Stimulated activated CD8-positive, alpha-beta memory T cell treated with anti-CD3 and anti-CD28 coated beads, Interleukin-12 subunit alpha, Interleukin-12 subunit beta, amount 100 ng/mL, for 24 hours (primary cell): ENCODE results near the gene NTM.
"Not testable (repeated sequence)": the region's sequence is repeated elsewhere in the genome, so short reads cannot be mapped to it uniquely, and the experiment has no call there.

Experiments
- DNase-seq: peaks from one replicate; pipeline ENCODE4 v3.0.0-alpha.2; 2020; ENCODE audit errors: extremely low read depth

The NTM gene

DNA sequence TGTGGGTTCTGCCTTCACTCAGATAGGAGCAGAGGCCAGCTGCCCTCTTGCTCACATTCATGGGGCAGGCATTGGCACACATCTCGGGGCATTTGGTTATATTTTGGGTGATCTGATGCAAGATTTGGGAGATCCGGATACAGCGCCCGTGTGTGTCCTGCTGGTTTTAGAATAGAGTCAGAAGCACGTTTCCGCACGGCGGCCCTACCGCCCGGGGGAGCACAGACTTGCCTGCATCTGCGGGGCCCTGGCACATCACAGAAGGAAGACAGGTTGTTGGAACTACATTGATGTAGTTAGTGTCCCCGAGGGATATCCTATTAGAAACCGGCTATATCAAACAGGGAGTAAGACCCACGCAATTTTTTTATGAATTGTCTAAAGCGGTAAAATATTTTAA is 982.8 kb downstream of the NTM start:
- DNase-seq = no peak

DNA sequence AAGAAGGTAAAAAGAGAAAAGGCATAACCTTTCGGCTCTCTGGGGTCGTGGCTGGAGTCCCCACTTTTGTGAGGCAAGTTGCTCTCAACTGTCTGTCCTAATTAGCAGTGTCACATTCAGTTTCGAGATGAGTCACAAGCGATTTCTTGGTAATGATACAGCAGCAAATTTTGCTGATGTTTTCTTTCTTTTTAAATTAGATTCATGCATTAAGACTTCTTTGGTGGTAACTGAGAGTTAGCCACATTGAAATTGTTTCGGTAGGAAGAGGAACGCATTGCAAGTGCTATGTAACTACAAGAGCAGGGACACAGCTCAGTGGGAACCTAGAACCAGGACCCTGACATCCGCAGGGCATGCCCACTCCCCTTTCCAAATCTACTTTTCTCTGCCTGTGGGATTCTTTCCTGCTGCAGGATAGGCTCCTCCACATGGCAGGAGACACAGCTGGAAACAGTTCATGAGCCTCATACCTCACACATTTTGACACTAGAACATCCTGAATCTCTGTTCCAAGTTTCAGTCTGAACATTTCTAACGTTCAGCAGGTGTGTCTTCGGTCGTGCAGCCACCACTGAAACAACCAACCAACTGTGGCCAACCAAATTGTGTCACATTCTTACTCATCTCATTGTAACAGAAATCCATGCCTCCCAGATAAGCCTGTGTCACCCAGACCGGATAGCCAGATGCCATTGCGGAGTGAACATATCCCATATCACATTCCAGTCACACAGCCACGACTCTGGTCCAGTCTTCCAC is 987.6 kb downstream of the NTM start:
- DNase-seq = no peak

DNA sequence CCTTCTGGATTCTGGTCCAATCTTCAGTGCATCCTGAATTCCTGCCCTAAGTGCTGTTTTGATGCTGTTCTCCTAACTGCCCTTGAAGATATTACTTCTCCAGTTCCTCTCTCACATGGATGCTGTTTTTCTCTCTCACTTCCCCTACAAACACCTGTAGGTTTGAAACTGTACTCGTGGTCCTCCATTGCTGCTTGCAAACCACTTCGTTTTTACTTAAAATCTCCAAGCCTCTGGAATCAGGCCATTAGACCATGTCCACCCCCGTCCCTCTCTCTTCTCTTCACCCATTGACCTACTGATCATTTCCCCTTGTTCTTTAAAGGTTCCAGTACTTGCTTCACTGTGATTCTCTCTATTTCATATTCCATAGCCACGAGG is 988.1 kb downstream of the NTM start:
- no peak for DNase-seq

DNA sequence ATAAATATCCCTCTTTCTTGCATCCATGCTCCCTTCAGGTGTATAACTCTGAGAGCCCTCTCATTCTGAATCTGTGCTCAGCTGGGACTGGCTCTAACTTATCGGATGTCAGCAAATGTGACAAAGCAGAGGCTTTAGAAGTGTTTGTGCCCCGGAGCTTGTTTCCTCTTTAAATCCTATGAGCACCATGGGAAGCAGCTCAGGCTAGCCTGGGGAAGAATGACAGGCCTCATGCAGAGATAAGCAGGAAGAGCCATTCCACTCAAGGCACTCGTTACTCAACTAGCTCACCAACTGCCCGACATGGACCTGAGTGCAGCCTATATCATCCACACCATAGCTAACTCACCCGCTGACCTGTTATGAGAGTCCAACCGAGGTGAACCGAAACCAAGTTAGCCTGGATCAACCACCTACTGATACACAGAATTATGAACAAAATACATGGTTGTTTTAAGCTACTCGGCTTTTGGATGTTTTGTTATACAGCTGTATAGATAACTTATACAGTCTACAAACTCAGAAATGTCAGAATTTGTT is 990.7 kb downstream of the NTM start:
- DNase-seq = no peak

GRCh38 chr11:132365650-132366049 is 995.2 kb downstream of the NTM start:
- no peak for DNase-seq

GRCh38 chr11:132367293-132367692 is 996.9 kb downstream of the NTM start:
- no peak for DNase-seq

- DNase-seq = not testable (repeated sequence)
Measured at GRCh38 chr11:132370114-132370513, 999.7 kb downstream of the NTM start.

DNA sequence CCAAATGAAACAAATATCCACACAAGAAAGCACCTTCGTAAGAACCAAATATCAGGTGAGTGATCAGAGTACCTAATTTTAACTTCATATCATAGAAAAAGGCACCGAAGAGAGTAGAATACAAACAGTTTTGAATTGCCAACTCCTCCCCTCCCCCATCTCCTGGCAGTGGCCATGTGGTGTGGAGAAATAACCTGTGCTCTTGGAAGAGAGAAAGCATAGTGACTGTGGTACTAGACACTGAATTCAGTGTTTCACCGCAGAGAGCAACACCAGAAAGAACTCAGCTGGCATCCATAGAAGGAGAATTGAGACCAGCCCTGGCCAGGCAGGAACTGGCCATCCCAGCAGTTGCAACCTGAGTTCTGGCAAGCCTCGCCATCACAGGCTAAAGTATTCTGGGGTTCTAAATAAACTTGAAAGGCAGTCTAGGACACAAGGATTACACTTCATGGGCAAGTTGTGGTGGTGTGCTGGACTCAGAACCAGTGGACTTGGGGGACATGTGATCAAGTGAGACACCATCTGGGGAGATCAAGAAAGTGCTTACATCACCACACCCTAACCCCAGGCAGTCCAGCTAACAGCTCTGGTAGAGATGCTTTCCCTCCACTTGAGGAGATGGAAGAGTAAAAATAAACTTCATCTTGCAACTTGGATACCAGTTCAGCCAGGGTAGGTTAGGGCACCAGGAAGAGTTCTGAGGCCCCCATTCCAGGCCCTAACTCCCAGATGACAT is 1003.2 kb downstream of the NTM start:
- no peak for DNase-seq

DNA sequence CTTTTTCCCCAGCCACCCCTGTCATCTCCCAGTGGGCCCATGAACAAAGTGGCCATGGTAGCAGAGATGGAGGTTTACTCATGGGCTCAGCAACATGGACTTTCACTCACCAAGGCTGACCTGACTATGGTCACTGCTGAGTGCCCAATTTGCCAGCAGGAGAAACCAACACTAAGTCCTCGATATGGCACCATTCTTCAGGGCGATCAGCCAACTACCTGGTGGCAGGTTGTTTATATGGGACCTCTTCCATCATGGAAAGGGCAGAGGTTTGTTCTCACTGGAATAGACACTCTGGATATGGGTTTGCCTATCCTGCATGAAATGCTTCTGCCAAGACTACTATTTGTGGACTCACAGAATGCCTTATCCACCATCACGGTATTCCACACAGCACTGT is 1009.1 kb downstream of the NTM start:
- no peak for DNase-seq
